Naive thymus-derived CD4-positive, alpha-beta T cell (primary cell): Measurements from ENCODE around the gene TMOD1. TPM values are rescaled to one million over a fixed set of nuclear protein-coding genes. Genes with fewer than 3 reads are reported as not detected.

Experiments
- ATAC-seq: fragments of 150-1000 bp; cut with Tn5 transposase; 2 replicates; pipeline ENCODE4 v1.10.0; 2021; ENCODE audit warnings: mild to moderate bottlenecking, moderate library complexity
- CTCF ChIA-PET: fragments of 350-600 bp; sonication (Branson Sonifier 250); formaldehyde crosslinking; loops from one replicate; lab custom pipeline; 2021; ENCODE audit warnings: antibody characterized with exemption; lab: Charles Lee
- POLR2A ChIA-PET: fragments of 350-600 bp; sonication (Branson Sonifier 250); formaldehyde crosslinking; loops from one replicate; lab custom pipeline; 2021; ENCODE audit warnings: antibody characterized with exemption, inconsistent platforms; lab: Charles Lee
- DNase-seq, 9 donors: peaks; one replicate each; pipeline versions ENCODE4 v3.0.0 to v3.0.0-alpha.2; 2020 to 2022; ENCODE audit warnings: mixed read lengths in 1 of 9
- H3K27ac ChIP-seq: one replicate; pipeline ENCODE4 v1.7.0; 2013; ENCODE audit warnings: mild to moderate bottlenecking, low read depth, low read length, moderate library complexity
- H3K27me3 ChIP-seq, 2 donors: one replicate each; pipeline ENCODE4 v1.7.0; 2013; ENCODE audit warnings: low read length in 2 of 2, mild to moderate bottlenecking in 2 of 2, moderate library complexity in 2 of 2; ENCODE audit not compliant: control insufficient read depth in 2 of 2, insufficient read depth in 2 of 2
- H3K36me3 ChIP-seq, 3 experiments: 1 replicate in 2 of 3; 2 replicates in 1 of 3; pipeline ENCODE4 v1.7.0; 2013; ENCODE audit warnings: low read length in 3 of 3, mild to moderate bottlenecking in 3 of 3, moderate library complexity in 1 of 3; ENCODE audit not compliant: insufficient read depth in 3 of 3, control insufficient read depth in 2 of 3
- H3K4me1 ChIP-seq, 2 donors: one replicate each; pipeline ENCODE4 v1.7.0; 2013; ENCODE audit warnings: low read length in 2 of 2, mild to moderate bottlenecking in 2 of 2, moderate library complexity in 1 of 2; ENCODE audit not compliant: control insufficient read depth in 2 of 2, insufficient read depth in 2 of 2
- H3K4me3 ChIP-seq: 2 replicates; pipeline ENCODE4 v1.7.0; 2013; ENCODE audit warnings: mild to moderate bottlenecking, low read length
- H3K9me3 ChIP-seq, 3 experiments: 1 replicate in 2 of 3; 2 replicates in 1 of 3; pipeline ENCODE4 v1.7.0; 2013; ENCODE audit warnings: low read length in 3 of 3; ENCODE audit not compliant: control insufficient read depth in 2 of 3
- H3K27ac Mint-ChIP-seq, 9 donors: one replicate each; pipeline ENCODE4 v1.8.0; 2020 to 2022; ENCODE audit warnings: mixed read lengths in 9 of 9, mild to moderate bottlenecking in 8 of 9, moderate library complexity in 5 of 9, inconsistent platforms in 2 of 9
- H3K27me3 Mint-ChIP-seq, 5 donors: one replicate each; pipeline ENCODE4 v1.8.0; 2021 to 2022; ENCODE audit warnings: mixed read lengths in 5 of 5, mild to moderate bottlenecking in 1 of 5
- H3K36me3 Mint-ChIP-seq, 5 donors: one replicate each; pipeline ENCODE4 v1.8.0; 2020 to 2022; ENCODE audit warnings: mixed read lengths in 5 of 5, mild to moderate bottlenecking in 3 of 5, inconsistent platforms in 1 of 5
- H3K4me1 Mint-ChIP-seq, 7 donors: one replicate each; pipeline ENCODE4 v1.8.0; 2020 to 2022; ENCODE audit warnings: mixed read lengths in 7 of 7, mild to moderate bottlenecking in 3 of 7, inconsistent platforms in 1 of 7
- H3K4me3 Mint-ChIP-seq, 10 donors: one replicate each; pipeline ENCODE4 v1.8.0; 2020 to 2022; ENCODE audit warnings: mild to moderate bottlenecking in 10 of 10, mixed read lengths in 10 of 10, moderate library complexity in 6 of 10, inconsistent platforms in 2 of 10
- H3K9me3 Mint-ChIP-seq, 11 donors: one replicate each; pipeline ENCODE4 v1.8.0; 2020 to 2022; ENCODE audit warnings: mixed read lengths in 11 of 11, mild to moderate bottlenecking in 4 of 11, inconsistent platforms in 1 of 11, moderate library complexity in 1 of 11
- intact Hi-C, 2 donors: fragments of 100-400 bp; cut with micrococcal nuclease; formaldehyde crosslinking; loops; one replicate each; pipeline ENCODE4 v1.15.1; 2023
- polyA plus RNA-seq, 2 donors: library from polyadenylated mRNA; unstranded; fragments of 300-500 nt; fragmentation: Illumina TruSeq; gene quantifications; one replicate each; pipeline ENCODE4 v1.2.3, GENCODE V29; 2021
- total RNA-seq, 6 experiments: library from RNA in 5 of 6; stranded (reverse) in 5 of 6; gene quantifications; 1 replicate in 5 of 6; 2 replicates in 1 of 6; pipeline ENCODE4 v1.2.3 and lab custom pipeline; 2021 to 2026

Gene TMOD1
- total and polyA plus RNA-seq, 7 experiments from 2014 or later: 0.68 to 1.7 (median 1.1) TPM

DNA sequence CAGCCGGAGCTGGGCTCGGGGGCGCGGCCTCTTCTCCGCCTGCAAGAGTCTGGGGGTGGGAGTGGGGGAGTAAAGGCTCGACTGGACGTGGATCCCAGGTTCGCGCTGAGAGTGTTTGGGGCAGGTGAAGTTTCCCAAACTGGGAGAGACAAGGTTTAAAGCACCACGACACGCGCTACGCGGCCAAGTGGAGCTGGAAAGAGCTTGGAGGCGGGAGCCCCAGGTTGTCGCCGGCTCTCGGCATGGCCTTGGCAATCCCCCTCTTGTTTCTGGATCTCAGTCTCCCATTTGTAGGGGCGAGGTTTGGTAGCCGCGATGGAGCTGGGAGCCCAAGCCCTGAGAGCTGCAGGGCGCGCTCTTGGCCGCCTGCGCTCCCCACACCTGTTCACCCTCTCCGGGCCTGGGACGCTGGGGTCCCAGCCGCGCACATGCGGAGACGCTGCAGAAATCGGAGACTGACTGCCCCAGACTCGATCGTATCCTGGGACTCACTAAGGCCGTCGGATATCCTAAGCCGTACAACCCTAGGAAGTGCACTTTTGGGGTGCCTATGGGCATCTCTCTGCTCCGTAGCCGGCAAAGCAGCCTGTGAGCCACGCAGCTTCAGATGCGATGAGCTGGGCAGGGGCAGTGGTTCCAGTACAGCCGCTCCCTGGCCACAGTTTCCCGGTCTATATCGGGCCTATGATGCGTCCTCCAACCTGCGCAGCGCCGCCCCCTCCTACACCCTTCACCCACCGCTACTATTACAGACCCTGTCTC is 937 bp downstream of the TMOD1 start:
- H3K27me3 ChIP-seq: peaks cover 4 to 5% of the 10 kb centered on the region in 2 donors
- ChIA-PET POLR2A (no interaction called here), CTCF (no interaction called here)
- intact Hi-C loops: loop anchor here in 1 of 2 donors (5.0 kb wide), 1 partner anchor 90 kb away; the partner anchor contains the start of gene TDRD7
- H3K9me3 ChIP-seq: no peaks in the 10 kb centered on the region
- H3K4me3 ChIP-seq: peak overlapping the region; percentile 24
- H3K36me3 Mint-ChIP-seq: peaks cover 0 to 5% (median 0%) of the 10 kb centered on the region in 5 donors
- peaks cover 0 to 4% (median 0%) of the 10 kb centered on the region in 11 donors for H3K9me3 Mint-ChIP-seq
- H3K4me1 ChIP-seq: peaks cover 0 to 9% of the 10 kb centered on the region in 2 donors
- H3K27ac ChIP-seq: no peak overlapping the region
- H3K4me1 Mint-ChIP-seq: peaks cover 6 to 26% (median 16%) of the 10 kb centered on the region in 7 donors
- peak overlapping the region; percentile 55 to 83 (median 67) for H3K4me3 Mint-ChIP-seq
- peaks cover 44 to 56% (median 47%) of the 10 kb centered on the region in 5 donors for H3K27me3 Mint-ChIP-seq
- H3K27ac Mint-ChIP-seq: no peak overlapping the region
- ATAC-seq: no peak
- no peaks in the 10 kb centered on the region for H3K36me3 ChIP-seq
- no peak for DNase-seq

DNA sequence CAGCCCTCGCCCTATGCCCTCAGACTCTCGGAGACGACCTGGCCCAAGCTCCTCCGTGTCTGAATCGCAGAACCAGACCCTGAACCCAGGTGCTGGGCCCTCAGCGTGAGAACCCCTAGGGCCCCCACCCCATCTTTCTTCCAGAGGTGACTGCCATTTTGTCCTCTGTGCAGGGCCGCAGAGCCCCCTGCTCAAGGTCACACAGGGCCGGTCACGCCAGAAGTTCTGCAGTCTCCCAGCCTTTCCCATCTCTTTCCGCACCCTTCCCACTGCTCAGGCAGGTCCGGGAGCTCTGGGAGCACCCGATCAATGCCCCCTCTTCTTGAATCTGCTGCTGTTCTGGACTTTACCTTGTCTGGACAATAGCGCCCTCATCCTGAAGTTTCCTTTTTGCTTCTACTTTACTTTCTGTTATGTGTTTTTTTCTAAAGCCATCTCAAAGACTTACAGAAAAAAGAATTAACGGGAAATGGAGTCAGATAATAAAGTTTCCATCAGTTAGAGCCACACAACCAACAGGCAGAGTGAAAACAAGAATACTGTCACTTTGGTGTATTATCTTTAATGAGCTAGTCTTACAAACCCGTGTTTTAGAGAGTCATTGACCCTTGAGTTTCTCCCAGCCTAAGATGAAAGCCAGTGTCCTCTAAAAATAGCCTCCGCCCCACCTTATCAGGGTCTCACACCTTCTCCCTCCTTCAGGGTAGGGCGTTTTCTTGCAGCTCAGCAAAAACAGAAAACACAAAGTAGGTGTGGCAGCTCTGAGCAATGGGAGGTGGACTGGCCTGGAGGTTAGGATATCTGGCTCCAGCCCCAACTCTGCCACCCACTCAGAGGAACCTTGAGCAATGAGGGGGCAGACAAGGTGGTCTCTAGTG is 1.8 kb downstream of the TMOD1 start:
- no peak overlapping the region for H3K27ac Mint-ChIP-seq
- no peak overlapping the region for H3K4me3 ChIP-seq
- POLR2A ChIA-PET: no interaction called here

DNA sequence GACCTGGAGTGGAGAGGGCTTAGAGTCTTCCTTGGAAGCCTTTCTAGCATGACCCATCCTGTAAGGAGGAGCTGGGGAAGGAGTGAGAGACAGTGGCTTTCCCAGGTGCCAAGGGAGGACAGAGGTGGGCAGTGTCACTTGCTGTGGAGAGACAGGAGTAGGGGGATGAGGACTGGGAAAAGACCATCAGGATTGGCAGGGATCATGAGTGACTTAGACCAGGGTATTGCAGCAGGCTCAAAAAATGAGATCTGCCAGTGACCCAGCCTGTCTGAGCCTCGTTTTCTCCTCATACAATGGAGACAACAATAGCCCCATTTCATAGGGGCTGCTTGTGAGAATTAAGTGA is 2.4 kb downstream of the TMOD1 start:
- Histone ChIP-seq H3K9me3 (no peaks in the 10 kb centered on the region), H3K4me3 (no peak overlapping the region), H3K4me1 (peaks cover 0 to 9% of the 10 kb centered on the region in 2 donors), H3K27me3 (peaks cover 4 to 5% of the 10 kb centered on the region in 2 donors), H3K27ac (no peak overlapping the region), H3K36me3 (no peaks in the 10 kb centered on the region)
- CTCF ChIA-PET: no interaction called here
- Mint-ChIP-seq H3K36me3 (peaks cover 0 to 5% (median 0%) of the 10 kb centered on the region in 5 donors), H3K27me3 (peaks cover 47 to 53% (median 47%) of the 10 kb centered on the region in 5 donors), H3K4me3 (peak overlapping the region in 2 of 10 donors; percentile 67 to 81), H3K4me1 (peaks cover 6 to 26% (median 16%) of the 10 kb centered on the region in 7 donors), H3K9me3 (peaks cover 0 to 4% (median 0%) of the 10 kb centered on the region in 11 donors), H3K27ac (no peak overlapping the region)
- DNase-seq (no peak), ATAC-seq (no peak)
- intact Hi-C loops: loop anchor here in 1 of 2 donors (5.0 kb wide), 1 partner anchor 92 kb away; the partner anchor contains the start of gene TDRD7
- POLR2A ChIA-PET: no interaction called here

More for the DNA sequence above, 1.8 kb downstream of the TMOD1 start:
- H3K4me1 Mint-ChIP-seq: peaks cover 6 to 26% (median 16%) of the 10 kb centered on the region in 7 donors
- Histone ChIP-seq H3K27me3 (peaks cover 4 to 5% of the 10 kb centered on the region in 2 donors), H3K4me1 (peaks cover 0 to 9% of the 10 kb centered on the region in 2 donors), H3K9me3 (no peaks in the 10 kb centered on the region), H3K27ac (no peak overlapping the region), H3K36me3 (no peaks in the 10 kb centered on the region)
- H3K4me3 Mint-ChIP-seq: peak overlapping the region; percentile 33 to 83 (median 64)
- CTCF ChIA-PET: no interaction called here
- H3K27me3 Mint-ChIP-seq: peaks cover 44 to 56% (median 47%) of the 10 kb centered on the region in 5 donors
- H3K9me3 Mint-ChIP-seq: peaks cover 0 to 4% (median 0%) of the 10 kb centered on the region in 11 donors
- DNase-seq (no peak), ATAC-seq (no peak)
- intact Hi-C loops: loop anchor here in 1 of 2 donors (5.0 kb wide), 1 partner anchor 91 kb away; the partner anchor contains the start of gene TDRD7
- H3K36me3 Mint-ChIP-seq: peaks cover 0 to 5% (median 0%) of the 10 kb centered on the region in 5 donors

DNA sequence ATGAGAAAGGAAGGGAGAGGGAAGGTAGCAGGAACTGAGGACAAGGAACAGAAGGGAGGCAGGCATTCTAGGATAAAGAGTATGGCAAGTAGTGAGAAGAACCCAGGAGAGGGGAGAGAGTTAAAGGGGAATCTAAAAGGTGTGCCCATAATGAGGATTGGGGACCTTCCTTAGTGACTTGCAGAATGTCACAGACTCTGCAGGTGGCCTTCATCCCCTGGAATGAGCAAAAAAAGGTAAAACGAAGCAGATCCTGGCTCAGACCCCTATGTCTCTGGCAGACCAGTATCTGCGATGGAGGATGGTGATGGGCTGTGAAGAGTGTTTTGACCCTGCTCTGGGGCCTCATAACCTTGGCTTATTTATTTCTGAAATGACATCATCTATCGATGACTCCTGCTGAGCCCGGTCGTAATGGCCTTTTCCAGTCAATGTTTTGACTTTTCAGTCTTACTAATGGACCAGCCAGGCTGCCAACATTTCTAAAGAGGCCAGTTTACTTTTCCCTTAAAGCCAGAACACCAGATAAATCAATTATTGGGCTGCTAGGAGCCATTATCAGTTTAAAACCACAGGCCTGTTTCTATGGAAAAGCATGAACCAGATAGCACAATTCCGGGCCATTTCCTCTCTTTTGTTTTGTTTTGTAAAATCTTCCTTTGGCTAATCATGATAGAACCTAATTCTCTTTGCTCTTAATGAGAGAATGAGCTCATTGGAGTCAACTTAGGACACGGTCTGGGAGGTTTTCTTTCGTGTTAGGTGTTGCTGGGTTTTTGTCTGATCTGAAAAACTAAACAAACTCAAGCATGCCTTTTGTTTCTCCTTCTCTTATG is 3.1 kb downstream of the TMOD1 start:
- Mint-ChIP-seq H3K4me3 (no peak overlapping the region), H3K27me3 (peaks cover 43 to 46% (median 45%) of the 10 kb centered on the region in 5 donors), H3K27ac (no peak overlapping the region), H3K4me1 (peaks cover 6 to 26% (median 16%) of the 10 kb centered on the region in 7 donors), H3K36me3 (peaks cover 0 to 5% (median 0%) of the 10 kb centered on the region in 5 donors), H3K9me3 (peaks cover 0 to 1% (median 0%) of the 10 kb centered on the region in 11 donors)
- ChIA-PET CTCF (no interaction called here), POLR2A (no interaction called here)
- Histone ChIP-seq H3K36me3 (no peaks in the 10 kb centered on the region), H3K4me1 (peaks cover 0 to 9% of the 10 kb centered on the region in 2 donors), H3K27me3 (peaks cover 4 to 5% of the 10 kb centered on the region in 2 donors), H3K27ac (no peak overlapping the region), H3K9me3 (no peaks in the 10 kb centered on the region), H3K4me3 (no peak overlapping the region)
- intact Hi-C loops: loop anchor here in 1 of 2 donors (5.0 kb wide), 1 partner anchor 92 kb away; the partner anchor contains the start of gene TDRD7
- ATAC-seq: no peak
- no peak for DNase-seq

DNA sequence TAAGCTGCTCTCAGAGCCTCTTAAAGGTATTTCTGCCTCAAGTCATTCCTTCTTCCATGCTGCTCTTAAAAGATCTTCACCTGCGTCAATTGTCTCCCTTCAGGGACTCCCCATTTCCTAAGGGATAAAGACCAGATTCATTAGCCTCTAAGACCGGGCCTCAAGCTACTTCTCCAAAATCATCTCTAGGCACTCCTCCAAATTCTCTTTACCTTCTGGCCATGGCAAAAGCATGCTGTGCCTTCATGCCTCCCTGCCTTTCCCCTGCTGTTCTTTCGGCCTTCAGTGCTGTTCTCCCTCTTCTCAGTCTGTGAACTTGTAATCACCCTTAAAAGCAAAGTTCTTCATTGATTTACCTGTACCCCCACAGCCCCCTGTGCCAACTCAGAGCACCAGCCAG is 4.4 kb downstream of the TMOD1 start:
- H3K4me3 ChIP-seq: no peak overlapping the region
- ChIA-PET POLR2A (no interaction called here), CTCF (interaction anchor here (0.7 kb wide), 1 partner anchor 651 kb away, joined by 3 read pairs; no protein-coding TSS in a partner anchor)
- H3K27ac Mint-ChIP-seq: no peak overlapping the region
- ATAC-seq: no peak
- DNase-seq: no peak
- no peaks in the 10 kb centered on the region for H3K9me3 ChIP-seq
- no peak overlapping the region for H3K4me3 Mint-ChIP-seq
- intact Hi-C loops: no loop called here
- H3K27me3 Mint-ChIP-seq: peaks cover 31 to 36% (median 34%) of the 10 kb centered on the region in 5 donors
- peaks cover 0 to 9% of the 10 kb centered on the region in 2 donors for H3K4me1 ChIP-seq
- no peak overlapping the region for H3K27ac ChIP-seq
- H3K27me3 ChIP-seq: peaks cover 4% of the 10 kb centered on the region in 2 donors
- no peaks in the 10 kb centered on the region for H3K36me3 Mint-ChIP-seq
- H3K36me3 ChIP-seq: no peaks in the 10 kb centered on the region
- H3K9me3 Mint-ChIP-seq: peaks cover 0 to 1% (median 0%) of the 10 kb centered on the region in 11 donors
- H3K4me1 Mint-ChIP-seq: peaks cover 6 to 18% (median 14%) of the 10 kb centered on the region in 7 donors
